ENCODE data around the gene PLPPR1. TPM values are rescaled to one million over a fixed set of nuclear protein-coding genes. Genes with fewer than 3 reads are reported as not detected.

Gene PLPPR1
- total and polyA plus RNA-seq, 2 of the 13 experiments (the other 11 are each of a cell fraction or from before 2014, with no cell fraction given) = 16.0 to 84.7 TPM

- FAIRE-seq = no peak
- TF ChIP-seq MTA1 (CRISPR knock-in tag; IDR thresholded peaks at IDR 0.05; ENCODE audit: borderline replicate concordance) = no peak
- no peak for TF ChIP-seq THYN1 (CRISPR knock-in tag; IDR thresholded peaks at IDR 0.05; ENCODE audit: borderline replicate concordance, low read depth)
- TF ChIP-seq, protein P1, sequence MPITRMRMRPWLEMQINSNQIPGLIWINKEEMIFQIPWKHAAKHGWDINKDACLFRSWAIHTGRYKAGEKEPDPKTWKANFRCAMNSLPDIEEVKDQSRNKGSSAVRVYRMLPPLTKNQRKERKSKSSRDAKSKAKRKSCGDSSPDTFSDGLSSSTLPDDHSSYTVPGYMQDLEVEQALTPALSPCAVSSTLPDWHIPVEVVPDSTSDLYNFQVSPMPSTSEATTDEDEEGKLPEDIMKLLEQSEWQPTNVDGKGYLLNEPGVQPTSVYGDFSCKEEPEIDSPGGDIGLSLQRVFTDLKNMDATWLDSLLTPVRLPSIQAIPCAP (CRISPR knock-in tag; IDR thresholded peaks at IDR 0.05; ENCODE audit: low read depth) = no peak
- no peak for TF ChIP-seq NCOA1 (CRISPR knock-in tag; IDR thresholded peaks at IDR 0.05)
- H4K20me1 ChIP-seq (ENCODE audit: insufficient read depth, low read length) = no peaks in the 10 kb centered on the region
- H3K27me3 ChIP-seq (ENCODE audit: control insufficient read depth in 1 of 2, insufficient read depth in 2 of 2, low read length in 2 of 2) = no peaks in the 10 kb centered on the region
- H3K27ac ChIP-seq (ENCODE audit: extremely low read length, insufficient read depth, low read length) = no peak overlapping the region
- DNase-seq (ENCODE audit: low spot score) = no peak
- H3K9ac ChIP-seq (ENCODE audit: insufficient read depth, low read depth, low read length) = no peak overlapping the region
- in situ Hi-C loops (cut with HindIII; ENCODE audit: extremely low pct_ligation_motif_present, low pct_unique_long_range_greater_than_20kb) (no loop called here), intact Hi-C loops (cut with micrococcal nuclease; ENCODE audit: unreplicated experiment) (no loop called here)
- 95% methylated on average over 5 of the region's 5 CpGs for WGBS (ENCODE audit: low lambda C conversion rate)
- H3K36me3 ChIP-seq (replicated peaks in 1 of 2; ENCODE audit: control insufficient read depth in 1 of 2, insufficient read depth in 2 of 2, low read length in 2 of 2) = no peaks in the 10 kb centered on the region
- no peaks in the 10 kb centered on the region for H3K79me2 ChIP-seq (ENCODE audit: insufficient read depth, low read length)
- H3K9me3 ChIP-seq (ENCODE audit: low read length) = no peaks in the 10 kb centered on the region
- no peak overlapping the region for H3K4me3 ChIP-seq (replicated peaks in 1 of 3; ENCODE audit: insufficient read depth in 1 of 3, low read depth in 2 of 3, low read length in 3 of 3)
- H2AFZ ChIP-seq (ENCODE audit: low read length) = no peak overlapping the region
- no TSS peak for BruUV-seq (replicated peaks)
- H3K4me1 ChIP-seq (ENCODE audit: insufficient read depth, low read length) = peaks cover 25% of the 10 kb centered on the region
- CTCF ChIA-PET (ENCODE audit: low intra/inter-chr PET ratio, low total read pairs) = no interaction called here
- H3K4me2 ChIP-seq (ENCODE audit: low read depth, low read length) = no peak overlapping the region
- POLR2A ChIA-PET = no interaction called here
- no peak for ATAC-seq
These were observed 102.8 kb downstream of the PLPPR1 start for GRCh38 chr9:101131326-101131725.

GRCh38 chr9:101132801-101133200 lies 104.3 kb downstream of the PLPPR1 start:
- H3K79me2 ChIP-seq (ENCODE audit: insufficient read depth, low read length) = no peaks in the 10 kb centered on the region
- H3K27ac ChIP-seq (ENCODE audit: extremely low read length, insufficient read depth, low read length) = no peak overlapping the region
- no peaks in the 10 kb centered on the region for H4K20me1 ChIP-seq (ENCODE audit: insufficient read depth, low read length)
- ChIA-PET CTCF (ENCODE audit: low intra/inter-chr PET ratio, low total read pairs) (no interaction called here), POLR2A (no interaction called here)
- TF ChIP-seq KDM3A (CRISPR knock-in tag; IDR thresholded peaks at IDR 0.05; ENCODE audit: low read depth) (no peak), TIGD3 (CRISPR knock-in tag; IDR thresholded peaks at IDR 0.05; ENCODE audit: borderline replicate concordance) (no peak)
- TF ChIP-seq, protein P2, sequence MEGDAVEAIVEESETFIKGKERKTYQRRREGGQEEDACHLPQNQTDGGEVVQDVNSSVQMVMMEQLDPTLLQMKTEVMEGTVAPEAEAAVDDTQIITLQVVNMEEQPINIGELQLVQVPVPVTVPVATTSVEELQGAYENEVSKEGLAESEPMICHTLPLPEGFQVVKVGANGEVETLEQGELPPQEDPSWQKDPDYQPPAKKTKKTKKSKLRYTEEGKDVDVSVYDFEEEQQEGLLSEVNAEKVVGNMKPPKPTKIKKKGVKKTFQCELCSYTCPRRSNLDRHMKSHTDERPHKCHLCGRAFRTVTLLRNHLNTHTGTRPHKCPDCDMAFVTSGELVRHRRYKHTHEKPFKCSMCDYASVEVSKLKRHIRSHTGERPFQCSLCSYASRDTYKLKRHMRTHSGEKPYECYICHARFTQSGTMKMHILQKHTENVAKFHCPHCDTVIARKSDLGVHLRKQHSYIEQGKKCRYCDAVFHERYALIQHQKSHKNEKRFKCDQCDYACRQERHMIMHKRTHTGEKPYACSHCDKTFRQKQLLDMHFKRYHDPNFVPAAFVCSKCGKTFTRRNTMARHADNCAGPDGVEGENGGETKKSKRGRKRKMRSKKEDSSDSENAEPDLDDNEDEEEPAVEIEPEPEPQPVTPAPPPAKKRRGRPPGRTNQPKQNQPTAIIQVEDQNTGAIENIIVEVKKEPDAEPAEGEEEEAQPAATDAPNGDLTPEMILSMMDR (CRISPR knock-in tag; IDR thresholded peaks at IDR 0.05) = no peak
- no peaks in the 10 kb centered on the region for H3K9me3 ChIP-seq (ENCODE audit: low read length)
- H3K9ac ChIP-seq (ENCODE audit: insufficient read depth, low read depth, low read length) = no peak overlapping the region
- no TSS peak for BruUV-seq (replicated peaks)
- H3K4me3 ChIP-seq (replicated peaks in 1 of 3; ENCODE audit: insufficient read depth in 1 of 3, low read depth in 2 of 3, low read length in 3 of 3) = no peak overlapping the region
- no peak overlapping the region for H3K4me2 ChIP-seq (ENCODE audit: low read depth, low read length)
- intact Hi-C loops (cut with micrococcal nuclease; ENCODE audit: unreplicated experiment) = no loop called here
- in situ Hi-C loops (cut with HindIII; ENCODE audit: extremely low pct_ligation_motif_present, low pct_unique_long_range_greater_than_20kb) = no loop called here
- DNase-seq (ENCODE audit: low spot score) (no peak), ATAC-seq (no peak), FAIRE-seq (no peak)
- H3K36me3 ChIP-seq (replicated peaks in 1 of 2; ENCODE audit: control insufficient read depth in 1 of 2, insufficient read depth in 2 of 2, low read length in 2 of 2) = no peaks in the 10 kb centered on the region
- peaks cover 15% of the 10 kb centered on the region for H3K4me1 ChIP-seq (ENCODE audit: insufficient read depth, low read length)
- no peak overlapping the region for H2AFZ ChIP-seq (ENCODE audit: low read length)
- no peaks in the 10 kb centered on the region for H3K27me3 ChIP-seq (ENCODE audit: control insufficient read depth in 1 of 2, insufficient read depth in 2 of 2, low read length in 2 of 2)
